ENCODE results near the gene ATXN3L.
A peak's percentile ranks its signal among the peaks of the same experiment; 100 is the strongest.

ATXN3L gene

DNA sequence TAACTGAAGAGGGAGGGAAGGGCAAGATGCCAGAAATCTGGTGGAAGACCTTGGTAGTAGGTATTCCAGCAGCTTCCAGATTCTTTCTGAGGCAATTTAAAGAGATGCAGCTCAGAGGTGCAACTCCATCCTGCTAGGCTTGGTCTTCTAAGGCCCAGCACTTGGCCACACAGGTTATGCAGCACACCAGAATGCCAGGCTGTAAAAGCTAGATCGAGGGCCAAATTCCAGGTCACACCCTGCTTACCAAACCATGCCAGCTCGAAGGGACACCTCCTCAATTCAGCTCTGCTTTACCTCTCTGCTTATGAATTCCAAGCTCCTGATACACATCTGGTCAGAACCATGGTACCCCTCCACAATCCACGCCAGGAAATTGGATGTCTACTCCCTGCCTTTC is 19.8 kb upstream of the ATXN3L start:
- TF ChIP-seq, protein P1, sequence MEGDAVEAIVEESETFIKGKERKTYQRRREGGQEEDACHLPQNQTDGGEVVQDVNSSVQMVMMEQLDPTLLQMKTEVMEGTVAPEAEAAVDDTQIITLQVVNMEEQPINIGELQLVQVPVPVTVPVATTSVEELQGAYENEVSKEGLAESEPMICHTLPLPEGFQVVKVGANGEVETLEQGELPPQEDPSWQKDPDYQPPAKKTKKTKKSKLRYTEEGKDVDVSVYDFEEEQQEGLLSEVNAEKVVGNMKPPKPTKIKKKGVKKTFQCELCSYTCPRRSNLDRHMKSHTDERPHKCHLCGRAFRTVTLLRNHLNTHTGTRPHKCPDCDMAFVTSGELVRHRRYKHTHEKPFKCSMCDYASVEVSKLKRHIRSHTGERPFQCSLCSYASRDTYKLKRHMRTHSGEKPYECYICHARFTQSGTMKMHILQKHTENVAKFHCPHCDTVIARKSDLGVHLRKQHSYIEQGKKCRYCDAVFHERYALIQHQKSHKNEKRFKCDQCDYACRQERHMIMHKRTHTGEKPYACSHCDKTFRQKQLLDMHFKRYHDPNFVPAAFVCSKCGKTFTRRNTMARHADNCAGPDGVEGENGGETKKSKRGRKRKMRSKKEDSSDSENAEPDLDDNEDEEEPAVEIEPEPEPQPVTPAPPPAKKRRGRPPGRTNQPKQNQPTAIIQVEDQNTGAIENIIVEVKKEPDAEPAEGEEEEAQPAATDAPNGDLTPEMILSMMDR (IDR thresholded peaks at IDR 0.05; ENCODE audit: insufficient read depth, low read depth, low read length, missing control alignments), result no peak
- no peak overlapping the region for H3K4me3 ChIP-seq (ENCODE audit: low read length)
- no peak for DNase-seq (ENCODE audit: low read depth)

DNA sequence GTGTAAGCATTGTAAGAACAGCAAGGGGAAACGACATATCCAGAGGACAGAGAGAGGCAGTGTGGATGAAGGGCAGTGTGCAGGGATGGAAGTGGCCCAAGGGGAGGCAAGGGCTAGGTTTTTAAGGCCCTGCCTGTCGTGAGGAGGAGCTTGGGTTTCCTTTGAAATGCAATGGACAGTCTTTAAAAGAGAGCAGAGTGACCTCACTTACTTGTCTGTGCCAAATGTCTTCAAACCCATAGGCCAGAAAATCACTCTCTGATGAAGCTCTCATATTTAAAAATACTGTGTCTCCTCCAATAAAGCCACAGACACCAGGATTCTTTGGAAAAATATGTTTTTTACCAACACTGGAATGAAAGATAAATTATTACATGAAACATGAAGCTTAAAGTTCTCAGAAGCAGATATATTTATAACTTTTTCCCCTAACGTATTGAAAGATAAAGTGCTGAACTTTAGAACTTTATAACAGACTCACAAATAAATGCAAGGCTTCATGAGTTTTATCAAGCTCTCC is 19.2 kb upstream of the ATXN3L start:
- no peak overlapping the region for H3K4me3 ChIP-seq (ENCODE audit: low read length)
- TF ChIP-seq, protein P1 (IDR thresholded peaks at IDR 0.05; ENCODE audit: insufficient read depth, low read depth, low read length, missing control alignments), result no peak

GRCh38 chrX:13334491-13334890 is 14.6 kb upstream of the ATXN3L start:
- no peak for DNase-seq (ENCODE audit: low read depth)
- H3K4me3 ChIP-seq (ENCODE audit: low read length), result no peak overlapping the region
- TF ChIP-seq, protein P1 (IDR thresholded peaks at IDR 0.05; ENCODE audit: insufficient read depth, low read depth, low read length, missing control alignments), result no peak

More for the DNA sequence above, 19.2 kb upstream of the ATXN3L start:
- no peak for DNase-seq (ENCODE audit: low read depth)

GRCh38 chrX:13330446-13330845 is 10.6 kb upstream of the ATXN3L start:
- TF ChIP-seq, protein P1 (IDR thresholded peaks at IDR 0.05; ENCODE audit: insufficient read depth, low read depth, low read length, missing control alignments), result no peak
- DNase-seq (ENCODE audit: low read depth), result peak; percentile 68

GRCh38 chrX:13327666-13328065 is 7.8 kb upstream of the ATXN3L start:
- TF ChIP-seq, protein P1 (IDR thresholded peaks at IDR 0.05; ENCODE audit: insufficient read depth, low read depth, low read length, missing control alignments), result no peak
- no peak overlapping the region for H3K4me3 ChIP-seq (ENCODE audit: low read length)
- no peak for DNase-seq (ENCODE audit: low read depth)

More at GRCh38 chrX:13330446-13330845, 10.6 kb upstream of the ATXN3L start:
- no peak overlapping the region for H3K4me3 ChIP-seq (ENCODE audit: low read length)

DNA sequence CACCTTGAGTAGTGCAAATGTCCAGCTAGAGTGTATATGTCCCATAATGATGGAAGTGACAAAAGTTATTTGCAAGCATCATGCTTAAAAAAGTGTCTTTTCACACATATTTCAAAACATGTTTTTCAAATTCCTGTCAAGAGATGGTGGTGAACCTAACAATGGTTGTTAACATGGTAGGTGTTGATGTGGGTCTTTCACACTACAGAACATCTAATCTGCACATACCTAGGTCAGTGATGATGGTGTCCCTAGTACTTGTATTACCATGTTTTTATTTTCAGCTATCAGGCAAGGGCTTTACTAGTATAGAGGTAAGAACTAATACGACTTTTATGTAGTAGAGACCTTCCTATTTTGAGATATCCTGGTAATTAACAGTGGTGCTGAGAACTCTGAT is 3.4 kb upstream of the ATXN3L start:
- H3K4me3 ChIP-seq (ENCODE audit: low read length), result no peak overlapping the region
- TF ChIP-seq, protein P1 (IDR thresholded peaks at IDR 0.05; ENCODE audit: insufficient read depth, low read depth, low read length, missing control alignments), result no peak
- DNase-seq (ENCODE audit: low read depth), result no peak

DNA sequence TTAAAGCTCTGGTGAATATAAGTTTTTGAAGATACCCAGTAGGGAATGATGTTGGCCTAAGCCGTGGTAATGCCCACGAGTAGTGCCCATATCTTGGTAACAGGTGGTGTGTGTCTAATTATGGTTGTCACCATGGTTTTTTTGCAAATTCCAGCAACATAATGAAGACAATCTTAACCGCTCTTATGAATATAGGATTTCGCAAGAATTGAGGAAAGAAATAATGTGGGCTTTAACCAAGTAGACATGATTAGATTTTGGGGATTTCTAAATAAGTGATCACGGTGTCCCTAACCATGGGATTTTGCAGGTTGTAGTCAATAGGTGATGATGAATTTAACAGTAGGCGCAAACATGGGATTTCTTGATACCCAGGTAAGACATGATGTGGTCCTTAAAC is 2.5 kb downstream of the ATXN3L start:
- TF ChIP-seq, protein P1 (IDR thresholded peaks at IDR 0.05; ENCODE audit: insufficient read depth, low read depth, low read length, missing control alignments), result no peak

More for the DNA sequence above, 2.5 kb downstream of the ATXN3L start:
- no peak overlapping the region for H3K4me3 ChIP-seq (ENCODE audit: low read length)
- DNase-seq (ENCODE audit: low read depth), result no peak
